Upper lobe of left lung (tissue), 6 donors: ENCODE data around the gene SYNRG. TPM values are rescaled to one million over a fixed set of nuclear protein-coding genes. Genes with fewer than 3 reads are reported as not detected.

Source experiments
- ATAC-seq, 2 donors: fragments of 200-7000 bp; cut with Tn5 transposase; one replicate each; pipeline ENCODE4 v1.9.1; 2022; ENCODE audit warnings: mild to moderate bottlenecking in 2 of 2, moderate library complexity in 2 of 2; ENCODE audit not compliant: low FRiP score in 2 of 2
- DNase-seq, 2 donors: peaks; one replicate each; pipeline ENCODE4 v3.0.0-alpha.2; 2019 to 2020
- H3K27ac ChIP-seq, 4 donors: fragments of 200-600 bp; sonication (generic); one replicate each; pipeline ENCODE4 v1.5.1; 2016 to 2019
- H3K27me3 ChIP-seq, 4 donors: fragments of 200-600 bp; sonication (generic); one replicate each; pipeline ENCODE4 v1.5.1; 2017 to 2019
- H3K36me3 ChIP-seq, 4 donors: fragments of 200-600 bp; sonication (generic); one replicate each; pipeline ENCODE4 v1.5.1; 2016 to 2019
- H3K4me1 ChIP-seq, 4 donors: fragments of 200-600 bp; sonication (generic); one replicate each; pipeline ENCODE4 v1.5.1; 2018 to 2019
- H3K4me3 ChIP-seq, 4 donors: fragments of 200-600 bp; sonication (generic); one replicate each; pipeline ENCODE4 v1.5.1; 2017 to 2019; ENCODE audit warnings: mild to moderate bottlenecking in 2 of 4, moderate library complexity in 1 of 4
- H3K9me3 ChIP-seq, 4 donors: fragments of 200-600 bp; sonication (generic); one replicate each; pipeline ENCODE4 v1.5.1; 2018 to 2019
- EP300 ChIP-seq, 4 donors: sonication (generic); formaldehyde crosslinking; IDR thresholded peaks; one replicate each; pipeline ENCODE4 v1.5.1; 2017; ENCODE audit warnings: antibody characterized with exemption in 4 of 4, control low read depth in 2 of 4
- POLR2A ChIP-seq, 4 donors: fragments of 450-650 bp; IDR thresholded peaks; one replicate each; pipeline ENCODE4 v1.5.1; 2016 to 2017; ENCODE audit warnings: antibody characterized with exemption in 4 of 4, mild to moderate bottlenecking in 2 of 4
- POLR2AphosphoS5 ChIP-seq, 2 donors: sonication (generic); formaldehyde crosslinking; IDR thresholded peaks; one replicate each; pipeline ENCODE4 v1.5.1; 2017; ENCODE audit warnings: antibody characterized with exemption in 2 of 2
- WGBS, 2 donors: methylation state at CpG; one replicate each; pipeline ENCODE4 v1.1.5; 2017 to 2018; 5-methylcytosine and 5-hydroxymethylcytosine counted together
- total RNA-seq, 6 donors: library from RNA; depleted of rRNA in 4 of 6; stranded (reverse); fragments of >200 nt in 4 of 6; gene quantifications; one replicate each; pipeline versions ENCODE4 v1.1.0 to v1.2.1, GENCODE V29; 2016 to 2021
- TF ChIP-seq, protein P1 (sequence below), 6 experiments: fragments of 450-650 bp in 4 of 6; fragments of 200-600 bp in 2 of 6; sonication (generic) in 2 of 6; IDR thresholded peaks; one replicate each; pipeline ENCODE4 v1.5.1; 2016 to 2019; ENCODE audit warnings: antibody characterized with exemption in 6 of 6
- donor health status: DM: no; HTN: no; CAD: no; lungs with moderate emphysema.
- donor health status: DM: no; HTN: yes; CAD: no; lungs with severe emphysema.

The SYNRG gene
- total RNA-seq, 6 donors from 2014 or later: 25.2 to 58.7 (median 43.8) TPM

DNA sequence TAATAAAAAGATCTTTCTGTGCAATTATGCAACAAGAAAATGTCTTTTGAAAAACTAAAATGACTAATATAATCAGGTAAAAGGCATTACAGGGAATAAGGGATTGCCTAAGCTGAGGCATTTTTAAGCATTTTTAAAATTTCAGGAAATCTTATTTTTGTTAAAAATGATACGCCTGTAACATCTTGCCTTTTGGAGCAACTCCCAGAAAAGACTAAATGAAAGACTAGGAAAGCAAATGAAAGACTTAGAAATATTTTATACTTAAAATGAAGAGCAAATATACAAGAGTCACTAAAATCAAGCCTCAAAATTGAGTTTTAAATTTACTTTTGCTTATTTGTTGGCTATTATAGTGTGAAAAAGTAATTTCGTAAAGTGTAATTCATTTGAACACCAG lies 63.7 kb downstream of the SYNRG start:
- no peak for DNase-seq
- no peak for TF ChIP-seq POLR2A (IDR thresholded peaks at IDR 0.05)
- TF ChIP-seq EP300 (IDR thresholded peaks at IDR 0.05): no peak
- TF ChIP-seq POLR2AphosphoS5 (IDR thresholded peaks at IDR 0.05): no peak
- TF ChIP-seq, protein P1, sequence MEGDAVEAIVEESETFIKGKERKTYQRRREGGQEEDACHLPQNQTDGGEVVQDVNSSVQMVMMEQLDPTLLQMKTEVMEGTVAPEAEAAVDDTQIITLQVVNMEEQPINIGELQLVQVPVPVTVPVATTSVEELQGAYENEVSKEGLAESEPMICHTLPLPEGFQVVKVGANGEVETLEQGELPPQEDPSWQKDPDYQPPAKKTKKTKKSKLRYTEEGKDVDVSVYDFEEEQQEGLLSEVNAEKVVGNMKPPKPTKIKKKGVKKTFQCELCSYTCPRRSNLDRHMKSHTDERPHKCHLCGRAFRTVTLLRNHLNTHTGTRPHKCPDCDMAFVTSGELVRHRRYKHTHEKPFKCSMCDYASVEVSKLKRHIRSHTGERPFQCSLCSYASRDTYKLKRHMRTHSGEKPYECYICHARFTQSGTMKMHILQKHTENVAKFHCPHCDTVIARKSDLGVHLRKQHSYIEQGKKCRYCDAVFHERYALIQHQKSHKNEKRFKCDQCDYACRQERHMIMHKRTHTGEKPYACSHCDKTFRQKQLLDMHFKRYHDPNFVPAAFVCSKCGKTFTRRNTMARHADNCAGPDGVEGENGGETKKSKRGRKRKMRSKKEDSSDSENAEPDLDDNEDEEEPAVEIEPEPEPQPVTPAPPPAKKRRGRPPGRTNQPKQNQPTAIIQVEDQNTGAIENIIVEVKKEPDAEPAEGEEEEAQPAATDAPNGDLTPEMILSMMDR (IDR thresholded peaks at IDR 0.05): no peak
- Histone ChIP-seq H3K27ac (no peak overlapping the region), H3K4me3 (no peak overlapping the region), H3K9me3 (no peaks in the 10 kb centered on the region), H3K4me1 (peaks cover 0 to 2% (median 0%) of the 10 kb centered on the region in 4 donors), H3K36me3 (peaks cover 10 to 35% (median 18%) of the 10 kb centered on the region in 4 donors), H3K27me3 (no peaks in the 10 kb centered on the region)
- WGBS, 2 donors: 87 to 95% methylated on average over 2 of the region's 2 CpGs
- ATAC-seq: no peak

DNA sequence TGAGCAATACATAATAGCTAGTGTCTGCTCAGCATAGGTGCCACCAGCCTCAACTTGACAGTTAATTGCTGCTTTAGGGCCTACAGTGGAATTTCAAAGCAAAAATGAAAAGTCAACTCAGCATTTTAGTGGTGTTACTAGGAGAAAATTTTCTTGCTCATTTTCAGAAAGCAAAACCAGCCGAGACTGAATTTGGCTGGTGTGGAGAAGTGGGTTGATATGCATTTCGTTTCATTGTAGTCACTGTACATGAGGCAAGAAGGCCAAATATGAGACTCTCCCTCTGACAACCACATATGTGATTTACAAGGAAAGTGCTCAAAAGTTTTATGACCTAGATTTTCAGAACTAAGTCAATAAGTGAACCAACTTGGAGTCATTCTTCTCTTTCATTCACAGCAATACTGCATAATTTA lies 65.6 kb downstream of the SYNRG start:
- ATAC-seq: no peak
- TF ChIP-seq POLR2AphosphoS5 (IDR thresholded peaks at IDR 0.05) (no peak), EP300 (IDR thresholded peaks at IDR 0.05) (no peak), POLR2A (IDR thresholded peaks at IDR 0.05) (no peak)
- TF ChIP-seq, protein P1 (IDR thresholded peaks at IDR 0.05): no peak

DNA sequence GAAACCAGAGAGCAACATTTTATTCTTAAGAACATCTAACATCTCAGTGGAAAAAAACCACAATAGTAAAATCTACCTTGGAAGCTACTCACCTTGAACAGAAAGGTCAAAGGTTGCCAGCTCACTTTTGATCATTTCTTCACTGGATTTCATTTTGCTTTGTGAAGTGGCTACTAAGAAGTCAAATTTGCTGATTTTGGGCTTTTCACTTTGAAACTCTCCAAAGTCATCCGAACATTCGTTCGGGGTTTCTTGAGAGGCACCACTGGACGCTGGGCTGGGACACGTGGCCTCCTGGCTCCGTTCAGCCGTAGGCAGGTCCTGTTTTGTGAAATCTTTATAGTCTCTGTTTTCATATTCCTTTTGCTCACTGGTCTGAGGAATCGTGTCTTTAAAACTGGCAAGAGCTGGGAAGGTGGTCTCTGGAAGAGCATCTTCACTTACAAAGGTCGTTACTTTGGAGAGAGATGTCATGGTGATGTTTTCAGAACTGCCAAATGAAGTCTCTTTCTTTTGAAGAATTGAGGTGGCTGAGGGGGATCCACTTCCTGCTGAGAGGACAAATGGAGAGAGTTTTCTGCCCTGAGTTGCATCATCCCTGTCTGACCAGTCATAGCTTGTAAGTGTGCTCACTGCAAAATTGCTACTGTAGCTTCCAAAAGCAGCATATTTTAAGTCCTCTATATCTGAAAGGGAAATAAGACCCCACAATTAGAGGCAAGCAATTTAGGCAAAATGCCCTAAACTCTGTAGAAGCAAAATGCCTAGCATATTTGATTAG lies 67.1 kb downstream of the SYNRG start:
- ATAC-seq: no peak
- no peak for DNase-seq
- no peaks in the 10 kb centered on the region for H3K27me3 ChIP-seq
- no peak for TF ChIP-seq EP300 (IDR thresholded peaks at IDR 0.05)
- no peak for TF ChIP-seq POLR2A (IDR thresholded peaks at IDR 0.05)
- no peak for TF ChIP-seq POLR2AphosphoS5 (IDR thresholded peaks at IDR 0.05)
- TF ChIP-seq, protein P1 (IDR thresholded peaks at IDR 0.05): no peak
- no peak overlapping the region for H3K27ac ChIP-seq
- 89 to 95% methylated on average over 9 of the region's 9 CpGs for WGBS, 2 donors
- H3K9me3 ChIP-seq: no peaks in the 10 kb centered on the region
- no peak overlapping the region for H3K4me3 ChIP-seq
- H3K4me1 ChIP-seq: peaks cover 0 to 1% (median 0%) of the 10 kb centered on the region in 4 donors
- peaks cover 28 to 69% (median 49%) of the 10 kb centered on the region in 4 donors for H3K36me3 ChIP-seq

More for the DNA sequence above, 65.6 kb downstream of the SYNRG start:
- 90 to 93% methylated on average over 2 of the region's 2 CpGs for WGBS, 2 donors
- no peak overlapping the region for H3K27ac ChIP-seq
- DNase-seq: no peak
- no peak overlapping the region for H3K4me3 ChIP-seq
- peaks cover 25 to 53% (median 36%) of the 10 kb centered on the region in 4 donors for H3K36me3 ChIP-seq
- H3K27me3 ChIP-seq: no peaks in the 10 kb centered on the region
- H3K9me3 ChIP-seq: no peaks in the 10 kb centered on the region
- peaks cover 0 to 2% (median 0%) of the 10 kb centered on the region in 4 donors for H3K4me1 ChIP-seq

DNA sequence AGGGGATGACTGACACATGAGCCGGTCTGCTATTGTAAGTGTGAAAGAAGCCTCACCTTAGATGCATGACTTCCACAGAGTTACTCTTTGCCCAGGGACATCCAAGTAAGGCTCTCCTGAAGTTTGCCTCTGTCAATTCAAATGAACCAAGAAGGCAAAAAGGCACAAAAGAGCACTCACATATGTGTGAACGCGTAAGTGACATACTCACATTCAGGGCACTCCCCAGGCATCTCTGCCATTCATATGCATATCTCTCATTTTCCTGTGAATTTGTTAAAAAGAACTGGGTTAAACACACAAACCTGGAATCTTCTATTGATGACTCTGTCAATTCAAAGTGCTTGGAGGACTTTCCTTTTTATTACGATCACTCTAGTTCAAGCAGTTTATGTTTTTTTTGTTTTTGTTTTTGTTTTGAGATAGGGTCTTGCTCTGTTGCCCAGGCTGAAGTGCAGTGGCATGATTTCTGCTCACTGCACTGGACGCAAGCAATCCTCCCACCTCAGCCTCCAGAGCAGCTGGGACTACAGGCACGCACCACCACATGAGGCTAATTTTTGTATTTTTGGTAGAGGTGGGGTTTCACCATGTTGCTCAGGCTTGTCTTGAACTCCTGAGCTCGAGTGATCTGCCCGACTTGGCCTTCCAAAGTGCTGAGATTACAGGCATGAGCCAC lies 70.1 kb downstream of the SYNRG start:
- ATAC-seq (no peak), DNase-seq (no peak)
- H3K36me3 ChIP-seq: peaks cover 42 to 92% (median 73%) of the 10 kb centered on the region in 4 donors
- no peaks in the 10 kb centered on the region for H3K27me3 ChIP-seq
- H3K9me3 ChIP-seq: no peaks in the 10 kb centered on the region
- 96 to 97% methylated on average over 6 to 8 of the region's 8 CpGs for WGBS, 2 donors
- TF ChIP-seq POLR2A (IDR thresholded peaks at IDR 0.05) (no peak), POLR2AphosphoS5 (IDR thresholded peaks at IDR 0.05) (no peak)
- TF ChIP-seq, protein P1 (IDR thresholded peaks at IDR 0.05): no peak
- H3K27ac ChIP-seq: no peak overlapping the region
- H3K4me1 ChIP-seq: no peaks in the 10 kb centered on the region
- no peak overlapping the region for H3K4me3 ChIP-seq
